Hepatocyte (in vitro differentiated cells): ENCODE data around the gene ESR1. TPM values are rescaled to one million over a fixed set of nuclear protein-coding genes. Genes with fewer than 3 reads are reported as not detected.

ENCODE experiments used
- DNase-seq: peaks from one replicate; pipeline ENCODE4 v3.0.0-alpha.2; 2016; ENCODE audit warnings: low spot score
- H2AFZ ChIP-seq: fragments of 200-600 bp; sonication (generic); 2 replicates; pipeline ENCODE4 v1.6.0; 2016; ENCODE audit warnings: antibody characterized with exemption, mild to moderate bottlenecking
- H3K27ac ChIP-seq: fragments of 200-600 bp; sonication (generic); 2 replicates; pipeline ENCODE4 v1.5.1; 2016; ENCODE audit warnings: mild to moderate bottlenecking
- H3K27me3 ChIP-seq: fragments of 200-600 bp; sonication (generic); 2 replicates; pipeline ENCODE4 v1.6.1; 2016
- H3K36me3 ChIP-seq: fragments of 200-600 bp; sonication (generic); replicated peaks from 2 replicates; pipeline ENCODE4 v1.5.1; 2016; ENCODE audit warnings: low read depth; ENCODE audit not compliant: insufficient read depth
- H3K4me1 ChIP-seq: fragments of 200-600 bp; sonication (generic); 2 replicates; pipeline ENCODE4 v1.5.1; 2016; ENCODE audit warnings: mild to moderate bottlenecking, moderate library complexity; ENCODE audit not compliant: insufficient read depth
- H3K4me2 ChIP-seq: fragments of 200-600 bp; sonication (generic); 2 replicates; pipeline ENCODE4 v1.6.0; 2016
- H3K4me3 ChIP-seq: fragments of 200-600 bp; sonication (generic); 2 replicates; pipeline ENCODE4 v1.5.1; 2016; ENCODE audit warnings: mild to moderate bottlenecking
- H3K79me2 ChIP-seq: fragments of 200-600 bp; sonication (generic); 2 replicates; pipeline ENCODE4 v1.6.0; 2017; ENCODE audit warnings: mild to moderate bottlenecking
- H3K9me2 ChIP-seq: fragments of 200-600 bp; sonication (generic); replicated peaks from 2 replicates; pipeline ENCODE4 v1.6.0; 2017; ENCODE audit warnings: mild to moderate bottlenecking; ENCODE audit not compliant: insufficient read depth
- H3K9me3 ChIP-seq: fragments of 200-600 bp; sonication (generic); 2 replicates; pipeline ENCODE4 v1.5.1; 2016; ENCODE audit warnings: low read depth, mild to moderate bottlenecking
- H4K20me1 ChIP-seq: fragments of 200-600 bp; sonication (generic); 2 replicates; pipeline ENCODE4 v1.6.0; 2016; ENCODE audit warnings: mild to moderate bottlenecking; ENCODE audit not compliant: insufficient read depth, poor library complexity, severe bottlenecking
- EZH2 ChIP-seq: fragments of 200-600 bp; sonication (generic); IDR thresholded peaks from 2 replicates; pipeline ENCODE4 v1.6.1; 2016; ENCODE audit warnings: antibody characterized with exemption, mild to moderate bottlenecking, borderline replicate concordance
- EZH2phosphoT487 ChIP-seq: fragments of 200-600 bp; sonication (generic); IDR thresholded peaks from one replicate; pipeline ENCODE4 v1.6.1; 2018; ENCODE audit warnings: antibody characterized with exemption, mild to moderate bottlenecking, low read depth, moderate library complexity; ENCODE audit not compliant: unreplicated experiment, severe bottlenecking
- WGBS: methylation state at CpG from one replicate; pipeline ENCODE4 v1.1.6; 2016; ENCODE audit warnings: low lambda C conversion rate; ENCODE audit errors: missing lambda C conversion rate; 5-methylcytosine and 5-hydroxymethylcytosine counted together
- polyA plus RNA-seq: library from polyadenylated mRNA; unstranded; fragments of >200 nt; fragmentation: Nextera tagmentation; extraction: Ambion mirVana; gene quantifications from 2 replicates; pipeline ENCODE4 v1.2.1, GENCODE V29; 2016
- total RNA-seq: library from RNA; depleted of rRNA; stranded (reverse); fragments of >200 nt; gene quantifications from 2 replicates; pipeline ENCODE4 v1.2.3, GENCODE V29; 2014
- TF ChIP-seq, protein P1 (sequence below): fragments of 200-600 bp; sonication (generic); IDR thresholded peaks from 2 replicates; pipeline ENCODE4 v1.5.1; 2016; ENCODE audit warnings: antibody characterized with exemption, mild to moderate bottlenecking; ENCODE audit not compliant: poor library complexity

ESR1 gene
- total and polyA plus RNA-seq, 2 experiments from 2014 or later: 0.07 TPM; not detected in 1

DNA sequence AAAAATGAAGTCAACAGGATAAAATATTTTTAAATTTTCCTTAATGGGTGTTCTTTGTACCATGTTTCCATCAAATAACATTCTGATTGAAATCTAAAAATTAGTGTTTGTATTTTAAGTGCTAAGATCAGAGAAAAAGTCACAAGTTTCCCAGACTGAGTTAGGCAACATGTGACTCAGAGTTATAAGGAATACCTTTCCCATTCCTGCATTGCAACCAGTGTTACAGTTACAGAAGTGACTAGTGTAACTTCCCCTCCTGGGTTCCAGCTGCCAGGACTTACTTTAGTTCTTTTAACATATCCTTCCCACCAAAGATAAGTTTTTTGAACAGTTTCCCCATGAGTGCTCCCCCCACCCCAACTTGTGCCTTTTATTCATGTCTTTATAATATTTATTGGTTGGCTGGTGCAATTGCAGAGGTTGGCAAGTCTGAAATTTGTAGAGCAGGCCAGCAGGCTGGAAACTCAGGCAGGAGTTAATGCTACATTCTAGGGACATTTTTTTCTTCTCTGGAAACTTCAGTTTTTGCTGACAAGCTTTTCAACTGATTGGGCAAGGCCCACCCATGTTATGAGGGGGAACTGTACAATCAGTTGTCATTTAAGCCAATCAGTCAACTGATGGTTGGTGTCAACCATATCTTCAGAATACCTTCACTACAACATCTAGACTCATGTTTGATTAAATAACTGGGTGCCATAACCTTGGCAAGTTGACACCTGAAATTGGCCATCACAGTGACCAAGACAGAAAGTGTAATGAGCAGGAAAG lies 22.9 kb upstream of the ESR1 start:
- H3K4me2 ChIP-seq: no peak overlapping the region
- no peaks in the 10 kb centered on the region for H4K20me1 ChIP-seq
- no peak for DNase-seq
- H3K27me3 ChIP-seq: no peaks in the 10 kb centered on the region
- no peaks in the 10 kb centered on the region for H3K4me1 ChIP-seq
- H3K9me3 ChIP-seq: no peaks in the 10 kb centered on the region
- H3K36me3 ChIP-seq: no peaks in the 10 kb centered on the region
- H3K4me3 ChIP-seq: no peak overlapping the region
- H2AFZ ChIP-seq: no peak overlapping the region
- no peak for TF ChIP-seq EZH2
- TF ChIP-seq EZH2phosphoT487: no peak
- TF ChIP-seq, protein P1, sequence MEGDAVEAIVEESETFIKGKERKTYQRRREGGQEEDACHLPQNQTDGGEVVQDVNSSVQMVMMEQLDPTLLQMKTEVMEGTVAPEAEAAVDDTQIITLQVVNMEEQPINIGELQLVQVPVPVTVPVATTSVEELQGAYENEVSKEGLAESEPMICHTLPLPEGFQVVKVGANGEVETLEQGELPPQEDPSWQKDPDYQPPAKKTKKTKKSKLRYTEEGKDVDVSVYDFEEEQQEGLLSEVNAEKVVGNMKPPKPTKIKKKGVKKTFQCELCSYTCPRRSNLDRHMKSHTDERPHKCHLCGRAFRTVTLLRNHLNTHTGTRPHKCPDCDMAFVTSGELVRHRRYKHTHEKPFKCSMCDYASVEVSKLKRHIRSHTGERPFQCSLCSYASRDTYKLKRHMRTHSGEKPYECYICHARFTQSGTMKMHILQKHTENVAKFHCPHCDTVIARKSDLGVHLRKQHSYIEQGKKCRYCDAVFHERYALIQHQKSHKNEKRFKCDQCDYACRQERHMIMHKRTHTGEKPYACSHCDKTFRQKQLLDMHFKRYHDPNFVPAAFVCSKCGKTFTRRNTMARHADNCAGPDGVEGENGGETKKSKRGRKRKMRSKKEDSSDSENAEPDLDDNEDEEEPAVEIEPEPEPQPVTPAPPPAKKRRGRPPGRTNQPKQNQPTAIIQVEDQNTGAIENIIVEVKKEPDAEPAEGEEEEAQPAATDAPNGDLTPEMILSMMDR: no peak
- no peaks in the 10 kb centered on the region for H3K79me2 ChIP-seq
- H3K27ac ChIP-seq: no peak overlapping the region
- H3K9me2 ChIP-seq: no peaks in the 10 kb centered on the region

- 92% methylated on average over 5 of the region's 5 CpGs for WGBS
- TF ChIP-seq EZH2 (no peak), EZH2phosphoT487 (no peak)
- TF ChIP-seq, protein P1: no peak
Measured at GRCh38 chr6:151796842-151797530, 10.5 kb upstream of the ESR1 start.

DNA sequence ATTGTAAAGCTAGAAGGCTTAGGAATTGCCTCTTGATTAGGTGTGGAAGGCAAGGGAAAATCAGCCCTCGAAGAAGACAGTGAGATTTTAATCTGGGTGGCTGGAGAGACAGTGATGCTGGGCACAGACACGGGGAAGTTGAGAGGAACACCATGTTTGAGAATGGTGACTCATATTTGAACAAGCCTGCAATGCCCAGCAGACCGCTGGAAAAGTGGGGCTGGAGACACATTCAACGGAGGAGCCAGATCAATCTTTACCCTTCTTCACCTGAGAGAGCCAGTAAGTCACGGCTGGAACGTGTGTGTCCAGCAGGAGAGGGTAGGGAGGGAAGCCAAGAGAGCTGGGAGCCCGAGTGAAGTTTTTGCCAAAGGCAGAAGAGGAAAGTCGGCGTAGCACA lies 3.7 kb upstream of the ESR1 start:
- Histone ChIP-seq H3K27me3 (peaks cover 63% of the 10 kb centered on the region), H3K9me3 (no peaks in the 10 kb centered on the region), H3K4me3 (no peak overlapping the region), H3K36me3 (no peaks in the 10 kb centered on the region), H3K79me2 (no peaks in the 10 kb centered on the region), H3K27ac (no peak overlapping the region), H4K20me1 (no peaks in the 10 kb centered on the region), H3K4me1 (peaks cover 17% of the 10 kb centered on the region), H2AFZ (no peak overlapping the region), H3K9me2 (no peaks in the 10 kb centered on the region), H3K4me2 (no peak overlapping the region)
- no peak for DNase-seq
- WGBS: 76% methylated on average over 9 of the region's 9 CpGs
- TF ChIP-seq EZH2 (no peak), EZH2phosphoT487 (no peak)
- TF ChIP-seq, protein P1: no peak

More at GRCh38 chr6:151796842-151797530, 10.5 kb upstream of the ESR1 start:
- Histone ChIP-seq H3K79me2 (no peaks in the 10 kb centered on the region), H3K27me3 (peaks cover 5% of the 10 kb centered on the region), H3K36me3 (no peaks in the 10 kb centered on the region), H3K9me2 (no peaks in the 10 kb centered on the region), H3K4me3 (no peak overlapping the region), H4K20me1 (no peaks in the 10 kb centered on the region), H3K4me1 (no peaks in the 10 kb centered on the region), H3K27ac (no peak overlapping the region), H3K9me3 (no peaks in the 10 kb centered on the region), H3K4me2 (no peak overlapping the region), H2AFZ (no peak overlapping the region)
- DNase-seq: no peak
